ENCODE measurements around the gene XYLT1. TPM values are rescaled to one million over a fixed set of nuclear protein-coding genes. Genes with fewer than 3 reads are reported as not detected.

The XYLT1 gene
- total RNA-seq, 1 experiment from 2014 or later = 14.5 TPM

- no peaks in the 10 kb centered on the region for H3K27me3 ChIP-seq (ENCODE audit: insufficient read depth, low read length)
- no peak overlapping the region; a peak in 1 of 7 replicates for H3K27ac Mint-ChIP-seq
- TF ChIP-seq CTCF (conservative IDR thresholded peaks at IDR 0.05) = no peak
- WGBS (ENCODE audit: extremely low coverage, insufficient read length, low lambda C conversion rate) = no CpG with 5 or more reads among the region's 1 CpG
- H3K9me3 Mint-ChIP-seq = no peaks in the 10 kb centered on the region; a peak in 2 of 5 replicates
- no peak overlapping the region for H3K4me2 ChIP-seq (ENCODE audit: insufficient read depth, insufficient read length, low read length)
- H3T11ph ChIP-seq (ENCODE audit: low read length) = no peak overlapping the region
- no peak overlapping the region for H4K8ac ChIP-seq (replicated peaks; ENCODE audit: insufficient read length, low read depth, low read length)
- no peak overlapping the region for H3K4ac ChIP-seq (ENCODE audit: low read depth, low read length)
- H3K79me1 ChIP-seq (ENCODE audit: insufficient read depth, low read depth, low read length, poor library complexity, severe bottlenecking) = no peaks in the 10 kb centered on the region
- no peaks in the 10 kb centered on the region; a peak in 1 of 7 replicates for H3K36me3 Mint-ChIP-seq (ENCODE audit: insufficient read depth in 1 of 3, low read depth in 3 of 3)
- no peak overlapping the region for H2BK15ac ChIP-seq (ENCODE audit: low read depth, low read length)
- no peak for DNase-seq
- no peak overlapping the region for H2BK12ac ChIP-seq (ENCODE audit: insufficient read length, low read depth, low read length)
- H3K27me3 Mint-ChIP-seq (ENCODE audit: low read depth) = no peaks in the 10 kb centered on the region
- no peaks in the 10 kb centered on the region for H3K79me2 ChIP-seq (ENCODE audit: insufficient read depth, low read length)
- no peak overlapping the region for H2AK5ac ChIP-seq (ENCODE audit: insufficient read length, low read length)
- no peak overlapping the region for H3K4me3 Mint-ChIP-seq
- no peak overlapping the region for H4K5ac ChIP-seq (ENCODE audit: insufficient read length, low read depth, low read length)
- H4K91ac ChIP-seq (ENCODE audit: insufficient read length, low read depth, low read length) = no peak overlapping the region
- no peak overlapping the region for H2BK5ac ChIP-seq (ENCODE audit: insufficient read length, low read length)
- no peak overlapping the region for H2AFZ ChIP-seq (ENCODE audit: low read length)
- H3K56ac ChIP-seq (ENCODE audit: insufficient read length, low read depth, low read length) = no peak overlapping the region
- no peak overlapping the region; the same call in 1 of the 2 replicates for H3K14ac ChIP-seq (ENCODE audit: insufficient read depth, low read length)
- peaks cover 8% of the 10 kb centered on the region in 2 experiments for H3K4me1 Mint-ChIP-seq
- H3K27ac ChIP-seq (ENCODE audit: insufficient read length, low read depth, low read length) = no peak overlapping the region
- no peaks in the 10 kb centered on the region for H3K23me2 ChIP-seq (ENCODE audit: insufficient read length, low read depth, low read length, poor library complexity, severe bottlenecking)
- H3K9me3 ChIP-seq (ENCODE audit: control insufficient read depth, low read depth, low read length) = no peaks in the 10 kb centered on the region
- no peak overlapping the region for H3K23ac ChIP-seq (ENCODE audit: insufficient read length, low read depth, low read length)
- H2BK20ac ChIP-seq (ENCODE audit: low read depth, low read length, poor library complexity, severe bottlenecking) = no peak overlapping the region
- no peak overlapping the region for H3K9ac ChIP-seq (ENCODE audit: extremely low read depth, insufficient read length, low read length)
- H3K18ac ChIP-seq (ENCODE audit: insufficient read length, low read depth, low read length) = no peak overlapping the region
- H2BK120ac ChIP-seq (ENCODE audit: low read depth, low read length, poor library complexity, severe bottlenecking) = no peak overlapping the region
- no peaks in the 10 kb centered on the region for H3K4me1 ChIP-seq (ENCODE audit: insufficient read depth, low read length)
- H4K20me1 ChIP-seq (ENCODE audit: control insufficient read depth, insufficient read depth, insufficient read length) = no peaks in the 10 kb centered on the region
These were observed 414.1 kb downstream of the XYLT1 start for GRCh38 chr16:17056666-17057065.

Measured in H9 (cell line).